GM12891 (cell line): Measurements from ENCODE around the gene RBM34.
A peak's percentile ranks its signal among the peaks of the same experiment; 100 is the strongest.

Experiments
- POLR2A ChIP-seq: IDR thresholded peaks from 2 replicates; pipeline ENCODE4 v1.6.1; 2011; ENCODE audit warnings: low read depth, low read length, control low read depth
- POLR2AphosphoS5 ChIP-seq: IDR thresholded peaks from 2 replicates; pipeline ENCODE4 v1.6.1; 2011; ENCODE audit warnings: low read depth, low read length, control low read depth
- SPI1 ChIP-seq: IDR thresholded peaks from 2 replicates; pipeline ENCODE4 v1.6.1; 2011; ENCODE audit warnings: low read depth, low read length, control low read depth

DNA sequence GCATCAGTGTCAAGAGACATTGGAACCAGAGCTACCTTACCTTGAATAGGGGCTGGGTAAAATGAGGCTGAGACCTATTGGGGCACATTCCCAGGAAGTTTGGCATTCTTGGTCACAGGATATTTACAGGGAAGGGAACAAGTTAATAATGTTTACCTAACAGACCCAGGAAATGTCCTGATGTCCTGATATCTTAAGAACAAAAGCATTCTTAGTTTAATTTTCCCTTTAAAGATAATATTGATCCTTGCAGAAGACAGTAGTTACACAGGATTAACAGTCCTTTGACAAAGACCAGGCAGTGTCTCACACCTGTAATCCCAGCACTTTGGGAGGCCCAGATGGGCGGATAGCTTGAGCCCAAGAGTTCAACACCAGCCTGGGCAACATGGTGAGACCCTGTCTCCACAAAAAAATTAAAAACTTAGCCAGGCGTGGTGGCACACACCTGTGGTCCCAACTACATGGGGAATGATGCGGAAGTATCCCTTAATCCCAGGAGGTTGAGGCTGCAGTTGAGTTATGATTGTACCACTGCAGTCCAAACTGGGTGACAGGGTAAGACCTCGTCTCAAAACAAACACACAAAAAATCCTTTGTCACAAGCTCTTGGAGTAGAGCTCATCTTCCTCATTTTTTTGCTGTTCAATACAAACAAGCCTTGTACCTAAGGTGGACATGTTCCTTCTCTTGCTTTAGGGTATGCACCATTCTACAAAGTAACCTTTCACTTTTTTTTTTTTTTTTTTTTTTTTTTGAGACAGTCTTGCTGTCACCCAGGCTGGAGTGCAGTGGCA lies 31.1 kb downstream of the RBM34 start:
- TF ChIP-seq POLR2A (no peak), POLR2AphosphoS5 (peak; percentile 50; the same call in 1 of the 2 replicates), SPI1 (no peak)
